Cardiac fibroblast (primary cell): Measurements from ENCODE around the gene ARPC5.
A peak's percentile ranks its signal among the peaks of the same experiment; 100 is the strongest.

Experiments
- DNase-seq, 2 donors: peaks; one replicate each; pipeline versions ENCODE4 v3.0.0 to v3.0.0-alpha.2; 2010; ENCODE audit warnings: low read depth in 2 of 2
- H3K4me3 ChIP-seq, 2 donors: replicated peaks in 1 of 2; 1 replicate in 1 of 2; 2 replicates in 1 of 2; pipeline ENCODE4 v1.5.1; 2011; ENCODE audit warnings: low read depth in 2 of 2, low read length in 2 of 2, mild to moderate bottlenecking in 2 of 2, moderate library complexity in 1 of 2
- TF ChIP-seq, protein P1 (sequence below): IDR thresholded peaks from one replicate; pipeline ENCODE4 v1.5.1; 2011; ENCODE audit warnings: low read depth, mild to moderate bottlenecking, low read length, inconsistent platforms

ARPC5 gene

GRCh38 chr1:183612407-183612806 is 23.2 kb downstream of the ARPC5 start:
- TF ChIP-seq, protein P1, sequence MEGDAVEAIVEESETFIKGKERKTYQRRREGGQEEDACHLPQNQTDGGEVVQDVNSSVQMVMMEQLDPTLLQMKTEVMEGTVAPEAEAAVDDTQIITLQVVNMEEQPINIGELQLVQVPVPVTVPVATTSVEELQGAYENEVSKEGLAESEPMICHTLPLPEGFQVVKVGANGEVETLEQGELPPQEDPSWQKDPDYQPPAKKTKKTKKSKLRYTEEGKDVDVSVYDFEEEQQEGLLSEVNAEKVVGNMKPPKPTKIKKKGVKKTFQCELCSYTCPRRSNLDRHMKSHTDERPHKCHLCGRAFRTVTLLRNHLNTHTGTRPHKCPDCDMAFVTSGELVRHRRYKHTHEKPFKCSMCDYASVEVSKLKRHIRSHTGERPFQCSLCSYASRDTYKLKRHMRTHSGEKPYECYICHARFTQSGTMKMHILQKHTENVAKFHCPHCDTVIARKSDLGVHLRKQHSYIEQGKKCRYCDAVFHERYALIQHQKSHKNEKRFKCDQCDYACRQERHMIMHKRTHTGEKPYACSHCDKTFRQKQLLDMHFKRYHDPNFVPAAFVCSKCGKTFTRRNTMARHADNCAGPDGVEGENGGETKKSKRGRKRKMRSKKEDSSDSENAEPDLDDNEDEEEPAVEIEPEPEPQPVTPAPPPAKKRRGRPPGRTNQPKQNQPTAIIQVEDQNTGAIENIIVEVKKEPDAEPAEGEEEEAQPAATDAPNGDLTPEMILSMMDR: no peak
- no peak for DNase-seq
- no peak overlapping the region for H3K4me3 ChIP-seq

- no peak overlapping the region for H3K4me3 ChIP-seq
- DNase-seq: no peak
- TF ChIP-seq, protein P1: no peak
Measured at GRCh38 chr1:183611021-183611420, 24.6 kb downstream of the ARPC5 start.

DNA sequence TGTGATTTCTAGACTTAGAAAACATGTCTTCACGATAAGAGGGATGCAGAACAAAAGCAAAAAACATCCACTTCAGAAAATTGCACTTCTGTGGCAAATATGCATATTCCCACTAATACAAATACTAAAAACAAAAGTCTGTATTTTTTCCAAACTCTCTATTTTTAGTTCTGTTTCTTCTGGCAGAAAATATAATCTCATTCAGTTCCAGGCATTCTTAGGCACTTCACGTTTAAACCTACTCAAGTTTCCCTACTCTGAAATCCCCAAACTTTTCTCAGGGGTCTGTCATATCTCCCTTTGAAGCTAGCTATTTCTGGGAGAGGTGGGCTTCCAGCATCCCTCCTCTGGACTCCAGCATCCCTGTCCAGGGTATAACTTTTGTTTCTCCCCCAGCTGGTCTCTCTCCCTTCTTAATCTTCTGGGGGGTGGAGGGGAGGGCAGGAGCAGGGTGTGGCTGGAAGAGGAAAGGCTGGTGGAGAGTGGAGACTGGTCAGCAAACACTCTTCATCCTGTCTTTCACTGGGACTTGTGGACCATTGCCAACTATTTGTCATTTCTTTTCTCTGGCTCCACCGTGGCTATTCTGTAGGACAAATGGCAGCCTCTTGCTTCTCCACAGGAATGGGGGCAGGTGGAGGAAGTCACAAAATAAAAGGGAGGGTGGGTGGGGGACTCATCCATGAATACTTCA is 25.7 kb downstream of the ARPC5 start:
- peak; percentile 52 to 61 for DNase-seq
- H3K4me3 ChIP-seq: no peak overlapping the region
- TF ChIP-seq, protein P1: no peak

DNA sequence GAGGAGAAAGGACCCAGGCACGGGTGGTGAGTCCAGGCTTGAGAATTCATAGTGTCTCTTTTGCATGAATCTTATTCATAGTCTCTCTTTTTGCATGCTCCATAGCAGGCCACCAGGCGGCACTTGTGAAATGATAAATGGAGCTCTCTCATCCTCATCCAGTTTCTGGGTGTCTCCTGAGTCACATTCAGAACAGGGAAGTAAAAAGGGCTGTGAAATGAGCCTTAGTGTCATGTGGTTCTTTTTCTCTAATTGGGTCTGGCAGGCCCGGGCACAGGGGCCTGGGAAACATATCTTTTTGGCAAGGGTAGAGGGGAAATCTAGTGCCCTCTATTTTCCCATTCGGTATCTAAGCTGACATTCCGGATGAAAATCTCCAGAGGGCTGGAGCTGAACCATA is 26.3 kb downstream of the ARPC5 start:
- no peak overlapping the region for H3K4me3 ChIP-seq
- DNase-seq: peak; percentile 75 to 90
- TF ChIP-seq, protein P1: peak; percentile 78

DNA sequence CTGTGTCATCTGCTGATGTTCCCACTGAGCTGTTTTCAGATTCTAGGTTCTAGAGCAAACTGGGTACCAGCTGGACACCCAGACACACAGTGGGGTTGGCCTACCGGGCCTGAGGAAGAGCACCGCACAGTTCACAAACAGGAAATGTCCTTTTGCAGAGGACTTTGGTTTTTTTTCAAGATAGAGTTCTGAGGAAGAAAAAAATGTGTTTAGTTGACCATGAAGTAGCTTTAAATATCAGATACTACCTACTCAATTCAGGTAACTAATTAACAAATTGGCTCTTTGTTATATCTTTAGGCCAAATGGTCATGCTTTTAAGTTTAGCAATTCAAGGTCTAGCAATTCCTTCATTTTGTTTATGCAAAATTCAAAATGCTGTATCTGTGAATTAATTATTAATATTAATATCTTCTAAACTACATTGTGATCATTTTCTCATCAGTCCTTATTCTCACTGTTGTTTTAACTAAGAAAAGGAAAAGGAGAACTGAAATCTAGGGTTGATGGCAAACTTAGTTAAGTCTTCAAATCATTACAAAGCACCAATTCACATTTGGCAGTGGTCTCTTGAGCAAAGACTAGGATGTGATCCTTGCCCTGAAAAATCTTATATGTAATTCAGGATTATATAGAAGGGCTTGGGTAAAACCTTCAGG is 28.1 kb downstream of the ARPC5 start:
- no peak overlapping the region for H3K4me3 ChIP-seq
- TF ChIP-seq, protein P1: no peak
- no peak for DNase-seq

DNA sequence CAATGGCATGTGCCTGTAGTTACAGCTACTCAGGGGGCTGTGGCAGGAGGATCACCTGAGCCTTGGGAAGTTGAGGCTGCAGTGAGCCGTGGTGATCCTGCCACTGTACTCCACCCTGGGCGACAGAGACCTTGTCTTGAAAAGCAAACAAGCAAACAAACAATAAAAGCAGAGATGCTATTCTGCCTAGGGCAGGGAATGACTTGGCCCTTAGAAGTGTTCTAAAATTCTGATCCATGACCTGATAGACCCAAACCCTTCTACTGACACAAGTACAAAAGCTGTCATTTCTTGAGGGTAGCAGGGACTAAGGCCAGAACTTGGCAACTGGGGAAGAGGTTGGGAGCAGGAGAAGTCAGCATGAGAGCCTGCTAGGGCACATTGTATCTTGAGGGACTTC is 29.7 kb downstream of the ARPC5 start:
- no peak for DNase-seq
- TF ChIP-seq, protein P1: no peak
- H3K4me3 ChIP-seq: no peak overlapping the region
